ENCODE measurements around the gene LDB2.
"Not testable (repeated sequence)": the region's sequence is repeated elsewhere in the genome, so short reads cannot be mapped to it uniquely, and the experiment has no call there.

LDB2 gene

DNA sequence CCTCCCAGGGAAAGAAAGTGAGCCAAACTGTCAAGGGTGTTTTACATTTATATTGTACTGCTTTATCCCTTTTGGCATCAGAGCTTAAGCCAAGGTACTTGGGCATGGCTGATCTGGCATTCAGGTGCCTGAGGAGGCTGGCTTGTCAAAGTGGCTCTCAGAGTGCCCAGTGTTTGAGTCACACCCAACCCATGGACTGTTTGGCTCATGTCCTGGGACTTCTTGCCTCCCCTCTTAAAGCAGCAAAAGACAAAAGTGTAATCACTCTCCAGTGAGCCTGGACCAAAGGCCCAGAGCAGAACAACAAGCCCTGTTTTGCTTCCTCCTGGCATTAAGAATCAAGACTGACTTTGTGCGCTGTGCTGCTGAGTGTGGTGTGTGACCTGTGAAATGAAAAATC lies 360.5 kb downstream of the LDB2 start:
- no peak overlapping the region for H3K27ac ChIP-seq
- H3K4me3 ChIP-seq: no peak overlapping the region

DNA sequence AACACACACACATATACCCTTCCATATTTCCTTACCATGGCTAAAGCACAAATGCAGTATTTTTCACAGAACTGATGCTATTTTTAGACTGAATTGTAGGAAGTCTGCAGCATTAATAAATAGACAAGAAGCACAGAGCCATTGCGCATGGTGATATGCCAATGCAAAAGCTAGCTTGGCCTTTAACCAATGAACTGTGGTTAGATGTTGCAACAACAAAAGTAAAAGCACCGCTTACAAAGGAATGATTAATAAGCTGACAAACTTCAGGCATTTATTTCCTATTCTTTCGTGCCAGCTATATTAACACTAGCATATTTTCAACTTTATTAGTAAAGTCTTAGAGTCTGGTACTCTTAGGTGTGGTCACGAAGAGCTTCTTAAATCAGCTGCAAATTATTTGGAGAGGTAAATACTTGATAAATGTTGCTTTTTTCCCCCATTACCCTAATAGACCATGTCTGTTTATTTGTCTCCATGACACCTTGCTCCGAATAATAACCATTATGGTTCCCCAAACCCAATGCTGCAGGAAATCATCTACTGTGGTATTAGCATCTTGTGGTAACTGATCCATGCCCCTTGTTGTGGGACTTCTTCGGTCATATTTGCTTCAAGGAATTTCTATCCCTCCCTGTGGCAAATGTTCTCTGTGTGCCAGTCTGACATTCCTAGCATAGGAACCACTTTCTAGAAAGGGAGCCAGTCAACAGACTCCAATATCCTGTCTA lies 366.0 kb downstream of the LDB2 start:
- no peak overlapping the region for H3K4me3 ChIP-seq
- H3K27ac ChIP-seq: peak overlapping the region in 1 of 21 experiments; percentile 5

DNA sequence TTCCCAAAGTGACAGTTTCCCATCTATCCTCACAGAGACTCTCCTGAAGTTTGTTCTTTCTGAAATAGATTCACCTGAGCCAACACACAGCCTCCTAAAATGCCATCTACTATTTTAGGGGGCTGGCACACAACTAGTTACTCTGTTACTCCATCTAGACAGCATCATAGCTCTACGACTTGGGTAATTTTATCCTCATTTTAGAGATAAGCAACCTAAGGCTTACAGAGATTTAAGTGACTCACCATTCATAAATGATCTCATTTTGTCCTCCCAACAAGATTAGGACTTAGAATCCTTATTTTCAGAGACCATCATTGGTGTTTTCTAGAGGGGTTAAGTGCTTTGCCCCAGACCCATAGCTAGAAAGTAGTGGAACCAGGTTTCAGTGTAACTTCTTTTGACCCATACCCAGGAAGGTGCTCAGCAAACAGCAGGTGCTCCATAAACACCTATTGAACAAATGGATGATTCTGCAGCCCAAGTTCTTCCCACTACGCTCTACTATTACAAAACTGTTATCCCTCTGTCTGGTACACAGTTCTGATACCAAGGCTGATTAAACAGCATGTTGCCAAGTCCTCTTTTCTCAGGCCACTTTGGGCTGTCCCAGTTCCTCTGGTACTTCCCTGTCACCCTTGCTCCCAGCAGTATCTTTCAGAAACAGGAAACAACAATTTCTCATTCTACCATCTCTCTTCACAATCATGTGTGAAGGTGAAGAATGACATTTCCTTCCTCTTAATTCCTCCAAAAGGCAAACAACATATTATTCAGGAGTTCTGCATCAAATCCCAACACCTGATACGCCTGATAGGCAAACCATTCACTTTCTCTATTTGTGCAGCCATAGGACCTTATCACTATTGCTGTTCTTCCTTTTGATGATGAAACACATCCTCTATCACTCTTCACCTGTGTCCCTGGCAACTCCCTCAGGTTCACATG lies 367.5 kb downstream of the LDB2 start:
- H3K27ac ChIP-seq: no peak overlapping the region

DNA sequence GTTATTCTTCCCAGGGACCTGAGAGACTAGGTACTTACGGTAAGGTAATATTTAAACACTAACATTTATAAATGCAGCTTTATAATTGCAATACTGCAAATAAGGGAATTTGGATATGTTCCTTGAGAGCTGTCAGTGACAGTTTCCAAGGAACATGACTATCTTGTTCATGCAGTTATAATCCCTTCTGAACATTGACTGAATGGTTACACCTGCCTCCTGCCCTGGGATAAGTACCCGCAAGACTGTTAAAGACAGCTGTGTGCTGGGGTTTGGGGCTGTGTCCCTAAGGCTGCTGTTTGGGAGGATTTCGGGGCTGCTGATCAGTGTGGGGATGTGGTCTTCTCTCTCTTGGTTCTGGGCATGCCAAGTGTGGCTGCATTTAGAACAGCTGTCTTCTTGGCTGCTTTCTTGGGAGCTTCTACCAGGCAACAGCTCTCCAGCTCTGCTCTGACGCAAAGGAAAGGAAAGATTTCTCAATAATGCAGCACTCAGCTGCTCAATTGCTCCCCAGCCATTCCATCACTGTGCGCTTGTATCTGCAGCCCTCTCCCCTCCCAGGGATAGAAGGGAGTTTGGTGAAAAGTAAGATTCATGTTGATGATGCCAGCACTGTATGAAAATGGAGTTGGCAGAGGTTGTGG lies 373.4 kb downstream of the LDB2 start:
- Histone ChIP-seq H3K27ac (no peak overlapping the region), H3K4me3 (no peak overlapping the region)

More for the DNA sequence above, 367.5 kb downstream of the LDB2 start:
- no peak overlapping the region for H3K4me3 ChIP-seq

DNA sequence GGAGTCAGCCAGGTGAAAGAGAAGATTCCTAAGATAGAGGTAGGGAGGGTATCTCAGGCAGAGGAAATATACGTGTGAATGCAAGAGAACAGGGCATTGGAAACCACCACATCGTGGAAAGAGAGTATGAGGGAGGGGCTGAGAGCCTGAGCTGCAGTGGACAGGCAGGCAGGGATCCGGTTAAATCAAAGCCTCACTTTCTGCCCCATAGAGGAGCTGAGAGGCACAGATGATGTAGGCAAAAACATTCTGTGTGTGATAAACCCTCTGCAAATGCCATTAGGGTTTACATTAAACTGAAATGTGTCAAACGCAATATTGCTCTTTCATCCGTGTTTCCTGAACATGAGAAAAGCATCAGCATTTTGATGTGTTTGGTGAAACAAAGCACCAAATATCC lies 374.0 kb downstream of the LDB2 start:
- H3K27ac ChIP-seq: no peak overlapping the region

DNA sequence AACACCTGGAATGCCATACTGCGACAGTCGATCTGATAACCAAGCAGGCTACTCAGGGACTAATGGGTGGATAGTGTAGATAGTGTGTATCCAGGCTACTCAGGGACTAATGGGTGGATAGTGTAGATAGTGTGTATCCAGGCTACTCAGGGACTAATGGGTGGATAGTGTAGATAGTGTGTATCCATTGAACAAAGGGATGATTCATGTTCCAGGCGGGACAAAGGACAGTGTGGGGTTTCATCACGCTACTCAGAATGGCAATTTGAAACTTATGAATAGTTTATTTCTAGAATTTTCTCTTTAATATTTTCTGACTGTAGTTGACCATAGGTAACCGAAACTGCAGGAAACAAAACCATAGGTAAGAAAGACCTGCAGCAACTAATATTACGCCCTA lies 374.9 kb downstream of the LDB2 start:
- H3K4me3 ChIP-seq, H3K27ac ChIP-seq: not testable (repeated sequence)

More for the DNA sequence above, 374.0 kb downstream of the LDB2 start:
- no peak overlapping the region for H3K4me3 ChIP-seq

DNA sequence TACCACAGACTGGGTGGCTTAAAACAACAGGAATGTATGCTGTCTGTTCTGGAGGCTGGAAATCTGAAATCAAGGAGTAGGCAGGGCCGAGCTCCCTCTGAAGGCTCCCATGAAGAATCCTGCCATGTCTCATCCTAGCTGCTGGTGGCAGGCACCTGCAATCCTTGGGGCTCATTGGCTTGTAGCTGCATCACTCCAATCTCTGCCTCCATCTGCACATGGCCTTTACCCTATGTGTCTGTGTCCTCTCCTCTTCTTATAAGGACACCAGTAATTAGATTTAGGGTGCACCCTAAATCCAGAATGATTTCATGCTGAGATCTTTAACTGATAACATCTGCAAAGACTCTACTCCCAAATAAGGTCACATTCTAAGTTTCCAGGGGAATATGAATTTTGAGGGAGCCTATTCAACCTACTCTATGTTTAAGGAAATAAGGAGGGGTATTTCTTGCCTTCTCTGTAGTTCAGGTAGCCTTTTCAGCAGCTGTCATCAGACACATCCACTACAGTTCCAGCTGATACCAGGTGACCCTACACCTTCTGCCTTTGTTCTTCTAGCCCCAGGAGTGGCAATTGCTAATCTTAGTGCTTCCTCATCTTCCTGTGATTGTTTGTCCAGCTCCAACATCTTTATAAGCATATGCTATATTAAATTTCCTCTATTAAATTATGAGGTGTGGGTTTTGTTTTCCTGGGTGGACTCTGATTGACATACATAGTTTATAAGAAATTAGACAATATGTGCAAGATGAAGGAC lies 377.1 kb downstream of the LDB2 start:
- no peak overlapping the region for H3K27ac ChIP-seq
- H3K4me3 ChIP-seq: no peak overlapping the region

DNA sequence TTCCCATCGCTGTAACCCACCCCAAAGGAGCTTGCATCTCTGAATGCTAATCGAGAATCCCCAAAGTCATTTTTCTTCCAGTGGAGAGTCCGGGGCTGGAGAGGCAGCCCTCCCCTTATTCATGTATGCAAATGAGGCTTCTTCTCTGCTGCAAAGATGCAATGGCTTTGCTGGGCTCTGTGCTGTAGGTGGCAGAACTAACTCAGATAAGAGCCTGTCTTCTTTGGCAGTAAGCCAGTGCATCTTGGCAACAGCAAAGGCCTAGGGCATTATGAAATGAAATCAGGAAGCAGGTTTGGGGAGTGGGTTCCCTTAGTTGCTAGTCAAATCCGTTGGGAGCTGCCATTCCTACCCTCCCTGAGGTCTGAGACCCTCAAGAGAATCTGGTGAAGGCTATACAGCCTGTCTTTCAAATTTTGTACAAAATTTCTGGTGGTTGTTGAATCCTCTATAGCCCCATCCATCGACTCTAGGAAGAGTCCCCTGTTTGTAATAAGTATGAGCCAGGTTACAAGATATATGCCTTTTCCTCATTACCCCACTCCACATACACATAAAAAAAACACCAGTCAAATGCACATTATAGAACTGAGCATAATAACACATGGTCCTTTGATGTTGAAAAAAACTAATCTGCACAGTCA lies 381.5 kb downstream of the LDB2 start:
- no peak overlapping the region for H3K27ac ChIP-seq

DNA sequence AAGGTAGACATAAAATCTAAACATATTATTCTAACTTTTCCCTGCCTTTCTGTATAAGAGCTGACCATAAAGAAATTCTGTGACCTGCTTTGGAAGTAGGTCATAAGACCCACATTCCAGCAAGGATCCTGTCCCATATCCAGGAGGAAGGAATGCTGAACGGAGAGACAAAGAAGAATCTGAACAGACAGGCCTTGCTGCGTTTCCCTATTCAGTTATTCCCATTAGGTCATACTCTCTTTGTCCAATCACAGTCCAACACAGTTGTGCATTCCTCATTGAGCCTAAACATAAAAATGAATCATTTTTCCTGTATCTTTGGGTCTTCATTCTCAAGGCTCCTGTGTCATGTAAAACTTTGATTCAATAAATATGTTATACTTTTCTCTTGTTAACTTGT lies 384.6 kb downstream of the LDB2 start:
- H3K27ac ChIP-seq: no peak overlapping the region
- no peak overlapping the region for H3K4me3 ChIP-seq

More for the DNA sequence above, 381.5 kb downstream of the LDB2 start:
- no peak overlapping the region for H3K4me3 ChIP-seq

DNA sequence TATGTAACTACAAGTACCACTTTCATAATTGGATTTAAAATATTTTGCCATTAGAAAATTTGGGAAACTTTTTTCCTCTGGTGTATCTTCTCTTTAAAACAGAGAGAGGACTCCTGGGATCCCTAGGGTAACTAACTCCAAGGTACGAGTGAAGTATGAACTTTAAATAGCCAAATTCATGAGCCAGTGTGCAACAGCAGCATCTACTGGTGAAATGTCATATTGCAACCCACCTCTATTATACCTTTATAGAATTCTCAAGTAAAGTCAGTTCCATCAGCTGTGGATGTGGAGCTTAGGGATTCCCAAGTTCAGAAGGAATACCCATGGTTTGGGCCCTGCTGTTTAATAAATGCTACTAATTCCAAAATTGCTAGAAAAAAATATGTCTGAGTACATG lies 389.5 kb downstream of the LDB2 start:
- Histone ChIP-seq H3K27ac (no peak overlapping the region), H3K4me3 (no peak overlapping the region)

DNA sequence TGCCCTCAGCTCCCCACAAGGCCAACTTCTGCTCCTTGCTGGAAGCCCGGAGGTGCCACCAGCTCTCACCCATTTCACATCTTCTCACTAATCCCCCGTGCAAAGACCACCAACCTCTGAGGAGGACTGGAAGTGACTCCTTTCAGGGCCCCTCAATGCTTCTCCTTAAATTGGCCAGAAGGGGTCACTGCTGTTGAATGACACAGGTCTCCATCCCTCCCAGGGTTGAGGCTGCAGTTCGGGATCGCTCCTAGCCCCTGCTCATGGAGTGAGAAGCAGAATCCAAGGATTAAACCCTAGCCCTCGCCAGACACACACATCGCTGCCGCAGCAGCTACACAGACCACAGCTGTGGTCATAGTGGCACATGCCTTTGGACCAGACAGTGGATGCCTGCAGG lies 392.7 kb downstream of the LDB2 start:
- Histone ChIP-seq H3K27ac (no peak overlapping the region), H3K4me3 (no peak overlapping the region)

DNA sequence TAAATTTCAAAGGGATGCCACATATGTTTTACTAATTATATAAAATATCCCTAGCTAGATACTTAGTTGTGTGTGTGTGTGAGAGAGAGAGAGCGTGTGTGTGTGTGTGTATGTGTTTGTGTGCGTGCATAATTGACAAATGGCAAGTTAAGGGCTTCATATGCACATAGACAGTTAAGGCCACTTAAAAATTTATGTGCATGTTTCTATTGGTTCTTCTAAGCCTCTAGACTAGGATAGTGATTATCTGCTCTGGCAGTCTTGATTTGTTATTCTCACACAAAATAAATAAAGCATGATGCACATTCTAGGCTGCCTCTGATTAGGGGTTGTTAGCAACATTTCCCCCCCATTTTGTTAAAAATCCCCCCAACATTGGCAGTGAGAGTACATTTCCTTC lies 393.2 kb downstream of the LDB2 start:
- Histone ChIP-seq H3K4me3 (no peak overlapping the region), H3K27ac (no peak overlapping the region)

DNA sequence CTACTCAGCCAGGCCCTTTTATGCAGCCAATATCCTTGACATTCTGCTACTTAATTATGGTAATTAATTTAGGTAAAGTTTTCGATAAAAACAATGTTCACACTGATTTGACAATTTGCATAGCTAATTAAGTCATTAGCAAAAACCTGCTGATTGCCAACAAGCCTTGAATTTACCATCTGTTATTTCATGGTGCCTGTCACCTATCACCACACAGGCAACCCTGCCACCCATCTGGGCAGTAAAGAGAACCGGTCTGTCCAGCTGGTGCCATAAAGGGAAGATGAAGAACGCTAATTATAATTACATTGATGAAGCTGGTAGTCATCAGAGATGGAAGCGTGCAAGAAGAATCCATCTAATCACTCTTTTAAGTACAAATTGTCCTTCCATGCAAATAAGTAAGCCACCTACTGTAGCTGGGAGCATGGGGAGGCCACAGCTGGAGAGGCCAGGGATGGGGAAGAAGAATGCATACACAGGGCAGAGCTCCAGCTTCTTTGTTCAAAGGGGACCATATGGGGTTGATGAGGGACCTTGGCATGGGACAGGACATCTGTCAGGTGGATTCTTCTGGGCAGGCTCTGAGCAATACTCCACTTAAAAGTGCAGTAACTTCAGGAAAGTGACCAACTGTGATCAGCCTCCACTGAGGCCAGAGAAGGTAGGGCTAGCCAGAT lies 394.9 kb downstream of the LDB2 start:
- H3K4me3 ChIP-seq: no peak overlapping the region
- H3K27ac ChIP-seq: no peak overlapping the region

DNA sequence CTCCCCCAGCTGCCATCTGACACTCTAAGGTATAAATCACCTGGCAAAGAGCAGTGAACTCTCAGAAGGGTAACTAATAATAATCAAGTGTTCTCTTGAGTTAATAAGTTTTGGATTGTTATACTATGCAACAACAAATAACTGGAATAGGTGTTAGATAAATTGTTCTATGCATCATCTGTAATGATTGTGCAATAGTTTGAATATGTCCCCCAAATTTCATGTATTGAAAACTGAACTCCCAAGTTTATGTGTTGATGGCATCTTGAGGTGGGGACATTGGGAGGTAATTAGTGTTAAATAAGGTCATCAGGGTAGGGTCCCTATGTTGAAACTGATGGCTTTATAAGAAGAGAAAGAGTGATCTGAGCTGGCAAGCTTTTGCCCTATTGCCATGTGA lies 399.5 kb downstream of the LDB2 start:
- no peak overlapping the region for H3K27ac ChIP-seq
- no peak overlapping the region for H3K4me3 ChIP-seq

DNA sequence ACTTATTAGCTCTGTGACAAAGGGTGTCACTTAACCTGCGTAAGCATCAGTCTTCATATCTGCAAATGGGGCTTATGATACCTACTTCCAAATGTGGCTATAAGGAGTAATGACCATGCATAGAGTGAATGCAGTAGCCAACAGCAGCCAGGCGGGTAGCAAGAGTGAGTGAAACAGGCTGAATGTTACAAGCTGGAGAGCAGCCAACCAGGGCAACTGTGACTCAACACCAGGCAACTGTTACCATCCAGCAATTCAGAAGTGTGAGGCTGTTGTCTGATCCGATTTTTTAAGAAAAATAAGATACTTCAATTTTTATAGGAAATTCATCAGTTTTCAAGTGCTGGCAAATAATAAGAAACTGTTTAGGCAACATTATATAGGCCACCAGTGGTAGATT lies 401.9 kb downstream of the LDB2 start:
- Histone ChIP-seq H3K4me3 (no peak overlapping the region), H3K27ac (no peak overlapping the region)

DNA sequence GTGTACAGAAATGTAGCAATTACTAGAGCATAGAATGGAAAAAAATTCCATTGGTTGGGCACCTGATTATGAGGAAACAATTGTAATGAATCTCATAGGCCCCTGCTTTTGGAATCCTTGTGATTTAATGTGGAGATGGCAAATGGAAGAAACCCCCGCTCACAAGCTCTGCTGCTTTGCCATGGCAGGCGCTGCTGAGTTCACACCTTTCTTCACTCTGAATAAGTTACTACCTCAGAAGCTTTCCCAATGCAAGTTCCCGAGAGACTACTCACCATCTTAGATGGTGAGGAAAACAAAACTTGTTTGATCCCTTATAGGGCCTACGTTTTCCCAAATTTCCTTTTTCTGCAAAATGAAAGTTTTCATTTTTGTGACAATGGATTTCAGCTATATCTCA lies 405.6 kb downstream of the LDB2 start:
- no peak overlapping the region for H3K27ac ChIP-seq

DNA sequence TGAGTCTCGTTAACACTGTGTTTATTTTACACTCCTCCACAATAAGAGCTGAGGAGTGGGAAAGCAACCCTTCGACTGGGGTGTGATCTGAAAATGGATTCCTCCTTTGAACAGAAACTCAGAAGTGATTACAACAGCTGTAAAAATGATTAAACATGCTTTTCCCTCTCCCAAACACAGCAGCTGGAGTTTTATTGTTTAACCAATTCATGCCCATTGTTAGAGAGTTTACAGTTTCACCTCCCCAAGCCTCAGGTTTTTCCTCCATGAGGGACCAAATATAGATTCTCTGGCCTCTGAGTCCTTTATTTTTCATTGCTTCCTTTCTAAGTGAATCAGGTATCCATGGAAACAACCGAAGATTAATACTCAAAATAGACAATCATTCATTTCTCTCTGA lies 409.2 kb downstream of the LDB2 start:
- no peak overlapping the region for H3K27ac ChIP-seq
- H3K4me3 ChIP-seq: no peak overlapping the region

More for the DNA sequence above, 405.6 kb downstream of the LDB2 start:
- no peak overlapping the region for H3K4me3 ChIP-seq

DNA sequence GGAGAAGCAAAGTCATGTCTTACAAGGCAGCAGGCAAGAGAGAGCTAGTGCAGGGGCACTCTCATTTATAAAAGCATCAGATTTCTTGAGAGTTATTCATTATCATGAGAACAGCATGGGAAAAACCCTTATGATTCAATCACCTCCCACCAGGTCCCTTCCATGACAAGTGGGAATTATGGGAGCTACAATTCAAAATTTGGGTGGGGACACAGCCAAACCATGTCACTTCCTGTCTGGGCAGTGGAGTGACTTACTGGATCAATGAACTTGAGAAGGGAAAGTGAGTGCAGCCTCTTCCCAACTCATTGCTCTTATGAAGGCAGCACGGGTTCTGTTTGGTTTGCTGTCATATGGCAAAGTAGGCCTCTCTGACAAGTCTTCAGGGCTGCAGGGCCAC lies 410.4 kb downstream of the LDB2 start:
- H3K4me3 ChIP-seq: no peak overlapping the region
- H3K27ac ChIP-seq: no peak overlapping the region

DNA sequence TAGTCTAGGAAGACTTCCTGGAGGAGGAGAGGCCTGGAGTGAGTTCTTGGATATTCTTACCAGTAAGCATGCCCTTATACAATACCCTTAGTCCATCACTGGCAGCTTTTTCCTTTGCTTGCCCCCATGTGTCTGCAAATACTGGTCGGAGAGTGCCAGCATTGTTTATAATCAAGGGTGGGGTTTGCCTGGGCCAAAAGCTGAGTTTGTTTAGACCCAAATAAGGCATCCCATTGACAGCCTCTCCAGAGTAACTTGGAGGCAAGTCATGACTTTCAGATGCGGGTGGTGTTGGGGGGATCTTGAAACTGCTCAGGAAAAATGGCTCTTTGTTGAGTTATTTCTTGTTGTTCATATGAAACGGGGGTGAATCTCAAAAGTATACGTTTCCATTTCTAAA lies 413.7 kb downstream of the LDB2 start:
- H3K4me3 ChIP-seq: no peak overlapping the region
- no peak overlapping the region for H3K27ac ChIP-seq
